ENCODE results near the gene AREL1. TPM values are rescaled to one million over a fixed set of nuclear protein-coding genes. Genes with fewer than 3 reads are reported as not detected.
A peak's percentile ranks its signal among the peaks of the same experiment; 100 is the strongest.

The AREL1 gene
- total RNA-seq, 1 donor from 2014 or later: 51.5 TPM

DNA sequence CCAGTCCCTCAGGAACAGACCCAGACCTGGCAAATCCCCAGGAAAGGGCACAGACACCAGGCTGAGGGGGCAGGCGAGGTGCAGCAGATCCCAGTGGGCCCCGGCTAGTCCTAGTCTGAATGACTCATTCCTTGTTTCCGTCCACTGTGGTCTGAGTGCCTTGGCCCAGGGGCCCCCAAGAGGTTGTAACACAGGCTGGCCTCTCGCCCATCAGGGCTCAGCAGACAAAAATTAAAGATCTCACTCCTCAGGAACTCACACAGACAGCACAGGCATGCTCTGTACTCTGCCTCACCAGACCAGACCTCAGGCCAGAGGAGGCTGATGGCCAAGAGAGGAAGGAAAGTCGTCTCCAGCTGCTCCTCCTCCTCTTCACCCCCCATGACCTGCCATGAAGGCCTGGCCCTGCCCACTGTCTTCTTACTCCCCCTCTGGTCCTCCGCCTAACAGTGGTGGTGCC, 93.2 kb downstream of the AREL1 start:
- TF ChIP-seq, protein P1, sequence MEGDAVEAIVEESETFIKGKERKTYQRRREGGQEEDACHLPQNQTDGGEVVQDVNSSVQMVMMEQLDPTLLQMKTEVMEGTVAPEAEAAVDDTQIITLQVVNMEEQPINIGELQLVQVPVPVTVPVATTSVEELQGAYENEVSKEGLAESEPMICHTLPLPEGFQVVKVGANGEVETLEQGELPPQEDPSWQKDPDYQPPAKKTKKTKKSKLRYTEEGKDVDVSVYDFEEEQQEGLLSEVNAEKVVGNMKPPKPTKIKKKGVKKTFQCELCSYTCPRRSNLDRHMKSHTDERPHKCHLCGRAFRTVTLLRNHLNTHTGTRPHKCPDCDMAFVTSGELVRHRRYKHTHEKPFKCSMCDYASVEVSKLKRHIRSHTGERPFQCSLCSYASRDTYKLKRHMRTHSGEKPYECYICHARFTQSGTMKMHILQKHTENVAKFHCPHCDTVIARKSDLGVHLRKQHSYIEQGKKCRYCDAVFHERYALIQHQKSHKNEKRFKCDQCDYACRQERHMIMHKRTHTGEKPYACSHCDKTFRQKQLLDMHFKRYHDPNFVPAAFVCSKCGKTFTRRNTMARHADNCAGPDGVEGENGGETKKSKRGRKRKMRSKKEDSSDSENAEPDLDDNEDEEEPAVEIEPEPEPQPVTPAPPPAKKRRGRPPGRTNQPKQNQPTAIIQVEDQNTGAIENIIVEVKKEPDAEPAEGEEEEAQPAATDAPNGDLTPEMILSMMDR (conservative IDR thresholded peaks at IDR 0.05): no peak
- no peak for DNase-seq (ENCODE audit: low read depth, low spot score)
- peaks cover 23% of the 10 kb centered on the region for H3K27me3 Mint-ChIP-seq (ENCODE audit: low read depth)
- no peaks in the 10 kb centered on the region for H3K9me3 Mint-ChIP-seq
- H3K27ac Mint-ChIP-seq (ENCODE audit: unreplicated experiment): no peak overlapping the region
- H3K4me1 Mint-ChIP-seq: peaks cover 10% of the 10 kb centered on the region
- no peak overlapping the region for H3K4me3 Mint-ChIP-seq
- H3K36me3 Mint-ChIP-seq (ENCODE audit: low read depth): no peaks in the 10 kb centered on the region

DNA sequence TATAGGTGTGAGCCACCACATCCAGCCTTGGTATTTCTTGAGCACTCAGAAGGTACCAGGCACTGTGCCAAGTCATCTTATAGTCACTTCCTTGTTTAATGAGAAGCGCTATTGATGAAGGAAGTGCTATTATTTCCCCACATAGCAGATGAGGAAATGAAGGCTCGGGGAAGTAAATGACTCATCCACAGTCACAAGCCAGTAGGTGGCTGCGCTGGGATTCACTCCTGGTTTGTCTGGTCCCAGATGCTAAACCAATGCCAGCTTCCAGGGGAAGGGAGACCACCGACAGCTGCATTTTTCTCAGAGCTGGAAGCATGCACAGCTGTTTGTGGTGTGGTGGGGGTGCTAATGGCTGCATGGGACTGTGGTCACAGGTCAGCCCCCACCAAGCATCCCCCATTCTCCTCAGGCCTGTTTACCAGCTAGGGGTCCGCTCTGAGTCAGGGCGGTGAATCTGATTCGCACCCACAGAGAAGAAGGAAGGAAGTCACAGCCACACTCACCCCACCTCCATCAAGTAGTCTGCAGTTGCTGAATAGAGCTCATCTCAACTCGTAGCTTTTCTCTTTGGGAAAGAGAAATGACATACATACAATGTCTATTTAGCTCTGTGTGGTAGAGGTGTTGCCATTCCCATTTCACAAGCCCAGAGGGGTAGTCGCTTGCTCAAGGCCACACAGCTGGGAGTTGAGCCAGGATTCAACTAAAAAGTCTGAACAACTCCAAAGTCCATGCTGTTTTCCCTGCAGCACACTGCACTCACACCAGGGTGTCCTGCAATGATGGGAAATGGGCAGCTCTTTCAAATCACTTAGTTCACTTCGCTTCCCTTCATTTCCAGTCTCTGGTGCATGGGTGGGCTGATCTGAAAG, 94.6 kb downstream of the AREL1 start:
- Mint-ChIP-seq H3K4me3 (no peak overlapping the region), H3K27me3 (ENCODE audit: low read depth) (peaks cover 33% of the 10 kb centered on the region), H3K36me3 (ENCODE audit: low read depth) (no peaks in the 10 kb centered on the region), H3K4me1 (peaks cover 20% of the 10 kb centered on the region), H3K9me3 (no peaks in the 10 kb centered on the region), H3K27ac (ENCODE audit: unreplicated experiment) (no peak overlapping the region)
- TF ChIP-seq, protein P1 (conservative IDR thresholded peaks at IDR 0.05): no peak
- DNase-seq (ENCODE audit: low read depth, low spot score): no peak

DNA sequence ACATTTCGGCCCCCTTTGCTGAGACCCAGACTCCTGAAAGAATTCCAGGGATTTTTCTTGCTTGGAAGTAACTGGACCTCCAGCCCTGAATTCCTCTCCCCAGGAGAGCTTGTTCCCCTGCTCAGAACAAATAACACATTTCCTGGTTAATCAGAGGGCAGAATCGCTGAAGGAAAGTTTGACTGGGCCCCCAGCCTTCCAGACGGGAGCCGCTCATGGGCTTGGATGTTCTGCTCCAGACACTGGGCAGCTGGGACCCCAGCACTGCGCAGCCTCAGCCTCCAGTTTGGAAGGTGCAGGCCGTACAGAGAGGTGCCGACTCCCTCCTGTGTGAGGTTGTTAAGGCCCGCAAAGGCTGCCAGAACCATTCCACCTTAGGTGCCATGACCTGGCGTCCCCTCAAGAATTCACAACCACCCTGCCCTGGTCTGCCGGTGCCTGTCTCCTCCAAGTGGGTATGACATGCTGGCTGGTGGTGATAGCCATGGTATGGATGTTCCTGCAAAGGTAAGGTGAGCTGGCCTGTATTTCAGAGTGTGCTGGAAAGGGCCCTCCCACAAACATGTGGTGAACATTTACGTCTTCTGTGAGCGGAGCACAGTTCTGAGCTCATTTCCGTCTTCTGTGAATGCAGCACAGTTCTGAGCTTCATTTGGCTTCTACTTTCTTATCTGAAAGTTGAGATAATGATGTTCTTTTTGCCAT, 95.7 kb downstream of the AREL1 start:
- peaks cover 40% of the 10 kb centered on the region for H3K27me3 Mint-ChIP-seq (ENCODE audit: low read depth)
- no peak for DNase-seq (ENCODE audit: low read depth, low spot score)
- H3K4me3 Mint-ChIP-seq: no peak overlapping the region
- TF ChIP-seq, protein P1 (conservative IDR thresholded peaks at IDR 0.05): no peak
- no peaks in the 10 kb centered on the region for H3K9me3 Mint-ChIP-seq
- no peaks in the 10 kb centered on the region for H3K36me3 Mint-ChIP-seq (ENCODE audit: low read depth)
- H3K27ac Mint-ChIP-seq (ENCODE audit: unreplicated experiment): no peak overlapping the region
- H3K4me1 Mint-ChIP-seq: peaks cover 20% of the 10 kb centered on the region

DNA sequence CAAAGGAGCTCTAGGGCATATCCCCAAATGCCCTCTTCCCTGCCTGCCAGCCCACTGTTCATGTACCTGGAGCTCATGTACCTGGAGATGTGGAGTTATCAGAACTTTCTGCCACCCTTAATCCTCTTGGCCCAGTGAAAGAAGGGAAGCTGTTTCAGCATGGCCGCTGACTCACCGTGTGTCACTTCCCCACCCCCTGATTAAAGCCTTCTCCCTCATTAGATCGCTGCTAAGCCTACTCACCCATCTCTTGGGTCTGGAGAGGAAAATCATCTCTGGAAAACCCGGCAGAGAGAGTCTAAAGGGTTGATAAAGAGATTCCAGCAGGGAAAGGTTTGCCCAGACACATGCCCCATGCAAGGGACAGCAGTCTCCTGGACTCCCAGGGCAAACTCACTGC, 96.4 kb downstream of the AREL1 start:
- TF ChIP-seq, protein P1 (conservative IDR thresholded peaks at IDR 0.05): no peak
- Mint-ChIP-seq H3K4me1 (peaks cover 20% of the 10 kb centered on the region), H3K9me3 (no peaks in the 10 kb centered on the region), H3K27me3 (ENCODE audit: low read depth) (peaks cover 43% of the 10 kb centered on the region), H3K27ac (ENCODE audit: unreplicated experiment) (peak overlapping the region; percentile 66), H3K36me3 (ENCODE audit: low read depth) (no peaks in the 10 kb centered on the region), H3K4me3 (no peak overlapping the region)
- DNase-seq (ENCODE audit: low read depth, low spot score): no peak

DNA sequence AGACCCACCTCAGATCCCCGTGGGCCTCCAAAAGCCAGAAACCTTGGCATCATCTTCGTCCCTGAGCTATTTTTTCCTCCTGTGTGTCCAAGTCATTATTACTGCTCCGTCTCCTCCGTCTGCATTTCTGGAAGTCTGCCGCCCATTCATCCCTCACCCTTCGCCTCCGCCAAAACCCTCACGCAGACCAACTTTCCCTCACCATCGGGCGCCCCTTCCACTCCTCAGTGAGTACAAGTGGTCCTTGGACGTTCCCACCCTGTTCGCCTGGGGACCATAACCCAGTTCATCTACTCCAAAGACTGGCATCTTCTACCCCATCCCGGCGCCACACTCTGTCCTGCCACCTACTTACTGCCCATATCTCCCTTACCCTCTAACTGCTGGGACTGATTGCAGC, 97.1 kb downstream of the AREL1 start:
- no peak for DNase-seq (ENCODE audit: low read depth, low spot score)
- Mint-ChIP-seq H3K9me3 (no peaks in the 10 kb centered on the region), H3K4me3 (peak overlapping the region; percentile 53), H3K27ac (ENCODE audit: unreplicated experiment) (no peak overlapping the region), H3K27me3 (ENCODE audit: low read depth) (peaks cover 48% of the 10 kb centered on the region), H3K36me3 (ENCODE audit: low read depth) (no peaks in the 10 kb centered on the region), H3K4me1 (peaks cover 20% of the 10 kb centered on the region)
- TF ChIP-seq, protein P1 (conservative IDR thresholded peaks at IDR 0.05): no peak

Measured in neural crest cell (in vitro differentiated cells).